Activated T-cell treated with anti-CD3 and anti-CD28 coated beads, Interleukin-2, amount 50 U/mL, for 48 hours (primary cell): ENCODE results near the gene PADI2.

Experiments used
- DNase-seq, 2 experiments: peaks; one replicate each; pipeline ENCODE4 v3.0.0-alpha.2; 2020

The PADI2 gene

GRCh38 chr1:17137441-17137840 lies 18.2 kb upstream of the PADI2 start:
- DNase-seq: no peak

DNA sequence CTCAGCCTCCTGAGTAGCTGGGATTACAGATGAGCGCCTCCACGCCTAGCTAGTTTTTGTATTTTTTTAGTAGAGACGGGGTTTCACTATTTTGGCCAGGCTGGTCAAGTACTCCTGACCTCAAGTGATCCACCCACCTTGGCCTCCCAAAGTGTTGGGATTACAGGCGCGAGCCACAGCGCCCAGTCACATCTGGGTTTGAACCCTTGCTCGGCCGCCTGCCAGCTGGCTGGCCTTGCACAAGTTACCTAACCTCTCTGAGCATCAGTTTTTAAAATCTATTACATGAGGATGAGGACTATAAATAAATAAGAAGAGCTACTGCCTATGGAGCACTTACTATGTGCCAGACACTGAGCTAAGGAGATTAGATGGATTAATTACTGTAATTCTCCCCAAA lies 17.7 kb upstream of the PADI2 start:
- no peak for DNase-seq

GRCh38 chr1:17136145-17136544 lies 16.9 kb upstream of the PADI2 start:
- no peak for DNase-seq

- DNase-seq: no peak
Measured at GRCh38 chr1:17135530-17135929, 16.3 kb upstream of the PADI2 start.

- no peak for DNase-seq
Measured at GRCh38 chr1:17134724-17135123, 15.5 kb upstream of the PADI2 start.

GRCh38 chr1:17134034-17134433 lies 14.8 kb upstream of the PADI2 start:
- no peak for DNase-seq

DNA sequence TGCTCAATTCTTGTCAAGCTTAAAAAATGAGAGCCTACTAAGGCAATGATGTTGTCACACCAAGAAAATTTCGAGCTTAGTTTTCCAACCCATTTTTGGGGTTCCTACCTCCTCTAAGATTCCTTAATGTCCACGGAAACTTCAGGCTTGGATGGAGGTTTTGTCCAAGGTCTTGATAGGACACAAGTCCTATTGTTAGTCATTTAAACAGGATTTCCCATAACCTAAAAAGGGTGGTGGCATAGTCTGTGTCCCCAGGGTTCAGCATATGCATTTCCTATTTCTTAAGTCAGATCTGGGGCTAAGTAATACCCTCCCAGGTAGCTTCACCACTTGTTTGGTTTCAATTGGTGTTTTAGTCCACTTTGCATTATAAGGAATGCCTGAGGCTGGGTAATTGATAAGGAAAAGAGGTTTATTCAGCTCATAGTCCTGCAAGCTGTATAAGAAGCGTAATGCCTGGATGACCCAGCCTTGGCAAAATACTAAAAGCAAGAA lies 10.9 kb upstream of the PADI2 start:
- DNase-seq: no peak

DNA sequence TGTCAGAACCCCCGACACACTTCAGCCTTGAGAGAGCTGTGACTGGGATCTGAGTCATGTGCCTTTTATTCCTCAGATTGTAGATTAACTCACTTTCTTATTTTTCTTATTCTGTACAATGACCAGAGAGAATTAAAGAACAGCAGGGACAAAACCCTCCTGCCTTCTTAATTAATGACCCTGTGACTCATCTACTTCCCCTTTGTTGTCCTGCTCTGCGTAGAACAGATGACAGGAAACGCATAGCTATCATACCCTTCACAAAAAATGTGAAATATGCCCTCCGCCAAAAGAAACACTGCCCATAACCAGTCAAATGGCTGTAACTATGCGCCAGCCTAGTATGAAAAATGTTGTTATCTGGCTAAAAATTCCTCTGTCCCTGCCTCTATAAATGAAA lies 9.1 kb upstream of the PADI2 start:
- no peak for DNase-seq

- DNase-seq: peak; percentile 90
Measured at GRCh38 chr1:17125756-17126237, 6.5 kb upstream of the PADI2 start.

DNA sequence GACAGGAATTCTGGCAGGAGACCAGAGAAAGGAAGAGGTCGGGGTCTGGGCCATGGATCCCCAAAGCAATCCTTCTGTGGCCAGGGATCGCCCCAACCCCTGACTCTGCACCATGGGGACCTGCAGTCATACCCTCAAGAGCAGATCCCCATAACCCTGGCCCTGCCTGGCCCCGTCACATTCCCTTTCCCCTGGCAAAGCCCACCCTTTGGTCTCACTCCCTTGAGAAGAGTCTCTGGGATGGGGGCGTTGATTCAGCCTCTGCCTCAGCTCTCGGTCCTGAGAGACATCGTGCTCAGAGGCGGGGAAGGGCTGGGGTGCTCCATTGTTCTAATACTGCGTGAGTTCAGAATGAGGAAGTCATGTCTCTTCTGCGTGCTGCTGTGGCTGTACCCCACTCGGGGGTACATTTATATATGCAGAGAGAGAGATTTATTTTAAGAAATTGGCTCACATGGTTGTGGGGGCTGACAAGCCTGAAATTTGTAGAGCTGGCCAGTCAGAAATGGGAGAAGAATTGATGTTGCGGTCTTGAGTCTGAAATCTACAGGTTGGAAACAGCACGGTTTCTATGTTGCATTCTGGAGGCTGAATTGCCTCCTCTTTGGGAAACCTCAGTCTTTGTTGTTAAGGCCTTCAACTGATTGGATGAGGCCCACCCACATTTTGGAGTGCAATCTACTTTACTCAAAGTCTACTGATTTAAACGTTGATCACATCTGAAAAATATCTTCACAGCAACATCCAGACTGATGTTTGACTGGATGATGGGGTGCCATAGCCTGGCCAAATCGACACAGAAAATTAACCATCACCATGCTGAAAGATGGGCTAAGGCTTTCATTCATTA lies 4.2 kb upstream of the PADI2 start:
- no peak for DNase-seq

DNA sequence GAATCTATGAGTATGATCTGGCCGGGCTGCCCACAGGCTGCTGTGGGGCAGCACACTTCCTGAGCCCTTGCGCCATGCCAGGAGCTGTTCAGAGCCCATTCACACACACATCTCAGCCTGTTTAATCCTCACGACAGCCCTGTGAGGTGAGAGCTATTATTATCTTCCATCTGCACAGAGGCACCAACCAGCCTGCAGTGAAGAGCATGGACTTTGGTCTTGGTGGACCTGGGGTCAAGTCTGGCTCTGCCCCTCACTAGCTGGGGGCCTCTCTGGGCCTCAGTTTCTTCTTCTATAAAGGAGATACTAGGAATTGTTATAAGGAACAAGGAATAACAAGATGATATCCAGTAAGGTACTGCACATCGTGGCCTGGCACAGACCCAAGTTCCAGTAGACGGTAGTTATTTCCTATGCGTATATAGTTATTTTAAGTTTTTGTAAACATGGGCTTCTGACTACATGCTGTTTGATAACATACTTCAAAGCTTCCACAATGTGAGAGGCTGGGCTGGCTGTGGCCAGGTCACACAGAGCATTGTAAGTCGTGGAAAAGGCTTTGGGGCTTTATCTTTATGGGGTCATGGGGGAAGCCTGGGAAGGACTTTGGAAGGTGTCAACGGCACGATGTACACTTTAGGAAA lies 3.4 kb upstream of the PADI2 start:
- DNase-seq: no peak

DNA sequence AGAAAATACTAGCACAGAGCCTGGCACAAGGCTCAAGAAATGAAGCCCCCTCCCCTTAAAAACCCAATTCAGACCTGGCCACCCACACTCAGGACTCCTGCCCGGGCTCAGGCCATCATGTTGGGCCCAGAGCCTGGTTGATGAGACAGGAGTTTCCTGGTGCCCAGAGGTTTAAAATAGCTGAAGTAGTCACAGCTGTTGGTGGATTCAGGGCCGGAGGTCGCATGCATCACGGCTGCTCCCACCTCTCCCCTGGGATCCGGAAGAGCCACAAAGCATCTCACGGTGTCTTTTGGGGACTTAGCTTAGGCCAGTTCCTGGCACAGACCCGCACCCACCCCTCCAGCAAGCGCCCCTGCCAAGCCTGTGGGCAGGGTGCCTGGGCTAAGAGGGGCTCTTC lies 2.6 kb upstream of the PADI2 start:
- DNase-seq: no peak

GRCh38 chr1:17120962-17121837 lies 1.9 kb upstream of the PADI2 start:
- DNase-seq: no peak

- DNase-seq: no peak
Measured at GRCh38 chr1:17120481-17120877, 1.2 kb upstream of the PADI2 start.

GRCh38 chr1:17119773-17120480 lies 676 bp upstream of the PADI2 start:
- no peak for DNase-seq

DNA sequence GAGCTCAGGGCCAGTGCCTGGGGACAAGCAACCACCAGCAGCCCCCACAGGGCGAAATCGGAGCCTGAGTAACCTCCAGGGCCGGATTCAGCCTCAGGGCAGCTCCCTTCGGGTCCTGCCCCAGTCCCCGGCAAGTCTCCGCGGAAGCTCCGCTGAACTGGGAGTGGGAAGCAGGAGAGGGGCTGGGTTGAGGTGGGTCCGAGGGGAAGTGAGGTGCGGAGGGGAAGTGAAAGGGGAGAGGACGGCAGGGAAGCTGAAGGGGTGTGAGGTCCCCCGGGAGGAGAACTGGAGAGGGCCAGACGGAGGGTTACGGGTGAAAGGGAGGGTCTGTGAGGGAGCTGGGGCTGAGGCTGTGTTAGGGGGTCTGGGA lies 560 bp downstream of the PADI2 start:
- DNase-seq: no peak

GRCh38 chr1:17118268-17118667 lies 983 bp downstream of the PADI2 start:
- no peak for DNase-seq

DNA sequence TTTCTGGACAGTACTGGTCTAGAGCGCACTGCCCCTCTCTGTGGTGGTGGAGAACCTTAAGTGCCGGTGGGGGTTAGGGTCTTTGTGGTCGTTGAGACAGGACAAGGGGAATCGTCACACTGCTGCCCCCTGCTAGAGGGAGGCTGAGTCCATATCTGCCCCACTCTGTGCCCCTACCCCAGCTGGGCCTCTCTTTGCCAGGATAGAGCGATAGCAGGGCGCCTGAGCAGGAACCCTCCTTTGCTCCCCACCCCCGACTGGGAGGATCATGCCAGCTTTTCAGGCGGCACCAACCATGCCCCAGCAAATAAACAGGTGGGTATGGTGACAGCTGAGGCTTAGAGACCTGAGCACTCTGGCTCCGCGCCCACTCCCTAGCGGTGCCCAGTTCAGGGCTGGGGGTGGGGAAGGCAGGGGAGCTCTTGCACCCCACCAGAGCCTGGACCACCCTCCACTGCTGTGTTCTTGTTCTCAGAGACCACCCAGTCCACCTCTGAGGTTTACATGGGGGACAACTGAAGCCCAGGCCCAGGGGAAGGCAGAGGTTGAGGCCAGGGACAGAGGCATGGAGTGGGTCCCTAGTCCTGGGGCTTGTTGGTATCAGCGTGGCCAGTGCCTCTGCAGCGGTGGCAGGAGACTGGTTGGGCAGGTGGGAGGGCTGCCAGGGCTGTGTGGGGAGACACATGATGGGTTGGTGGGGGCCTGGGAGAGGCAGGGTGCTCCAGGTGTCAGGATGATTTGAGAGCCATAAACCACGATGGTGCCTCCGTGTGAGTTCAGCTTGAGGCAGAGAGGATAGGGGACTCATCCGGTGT lies 1.6 kb downstream of the PADI2 start:
- DNase-seq: no peak

DNA sequence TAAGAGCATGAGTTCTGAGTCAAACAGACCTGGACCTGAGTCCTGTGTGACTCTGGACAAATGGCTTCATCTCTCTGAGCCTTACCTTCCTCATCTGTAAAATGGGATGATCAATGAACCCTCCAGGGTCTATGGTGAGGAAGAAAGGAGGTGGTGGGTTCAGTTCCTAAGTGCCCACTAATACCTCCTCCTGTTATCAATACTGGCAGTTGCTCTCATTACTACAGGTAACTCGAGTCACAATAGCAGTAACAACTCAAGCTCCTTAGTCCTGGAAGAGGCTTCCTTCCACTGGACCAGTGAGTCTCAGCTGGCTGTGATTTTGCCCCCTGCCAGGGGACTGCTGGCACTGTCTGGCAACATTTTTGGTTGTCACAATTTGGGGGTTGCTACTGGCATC lies 2.6 kb downstream of the PADI2 start:
- DNase-seq: no peak

DNA sequence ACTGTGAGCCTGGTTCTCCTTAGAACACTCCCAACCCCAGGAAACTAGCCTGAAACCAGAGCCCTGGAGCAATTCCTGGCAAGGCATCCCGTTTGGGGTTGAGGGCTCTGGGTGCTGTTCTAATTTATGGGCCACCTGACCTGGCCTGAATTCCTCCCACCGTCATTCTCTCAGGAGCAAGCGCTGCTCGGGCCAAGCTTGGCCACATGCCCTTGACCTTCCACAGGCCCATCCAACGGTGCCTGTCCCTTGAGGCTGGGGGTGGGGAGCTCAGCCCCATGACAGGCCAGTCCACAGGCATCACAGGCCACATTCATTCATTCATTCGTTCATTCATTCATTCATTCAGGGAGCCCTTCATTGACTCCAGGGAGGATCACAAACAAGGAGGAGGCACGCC lies 5.3 kb downstream of the PADI2 start:
- DNase-seq: no peak

- no peak for DNase-seq
Measured at GRCh38 chr1:17112496-17113236, 6.6 kb downstream of the PADI2 start.
